Measurements from ENCODE around the gene SCUBE1. TPM values are rescaled to one million over a fixed set of nuclear protein-coding genes. Genes with fewer than 3 reads are reported as not detected.

The SCUBE1 gene
- total and polyA plus RNA-seq, 2 donors (not counting 3 experiments of a cell fraction or from before 2014, with no cell fraction given): 0.07 TPM; not detected in 1

DNA sequence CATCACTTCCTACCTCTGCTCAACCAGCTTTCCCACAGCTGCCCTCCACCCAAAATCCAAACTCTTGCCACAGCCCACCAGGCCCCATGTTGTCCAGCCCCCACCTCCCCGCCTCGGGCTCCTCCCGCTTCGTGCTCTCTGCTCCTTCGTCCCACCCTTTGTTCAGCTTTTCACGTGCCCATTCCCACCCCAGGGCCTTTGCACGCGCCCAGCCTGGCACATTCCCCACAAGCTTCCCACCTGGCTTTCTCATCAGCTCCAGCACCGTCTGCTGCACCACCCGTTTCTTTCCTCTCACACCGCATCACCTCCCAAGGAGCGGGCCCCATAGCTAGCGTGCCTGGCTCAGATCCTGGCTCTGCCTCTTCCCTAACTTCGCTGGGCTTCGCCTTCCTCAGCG lies 54.8 kb downstream of the SCUBE1 start:
- no peak for TF ChIP-seq FOS (IDR thresholded peaks at IDR 0.05; ENCODE audit: borderline replicate concordance, insufficient read depth, low read length)
- Histone ChIP-seq H4K20me1 (replicated peaks; ENCODE audit: control insufficient read depth, extremely low read depth, insufficient read depth, low read length) (no peaks in the 10 kb centered on the region), H3K9ac (replicated peaks; ENCODE audit: extremely low read depth, insufficient read depth, low read length) (no peak overlapping the region), H3K79me2 (ENCODE audit: control insufficient read depth, insufficient read depth, low read length) (no peaks in the 10 kb centered on the region), H3K36me3 (ENCODE audit: control insufficient read depth in 2 of 2, extremely low read depth in 1 of 2, insufficient read depth in 2 of 2, low read length in 2 of 2) (no peaks in the 10 kb centered on the region), H3K9me1 (replicated peaks; ENCODE audit: control insufficient read depth, extremely low read depth, insufficient read depth, low read length) (no peaks in the 10 kb centered on the region), H2AFZ (ENCODE audit: low read depth, low read length) (no peak overlapping the region), H3K9me3 (replicated peaks; ENCODE audit: control insufficient read depth, insufficient read depth, low read length) (no peaks in the 10 kb centered on the region), H3K4me2 (ENCODE audit: insufficient read depth, low read length) (no peak overlapping the region), H3K27me3 (ENCODE audit: control insufficient read depth in 2 of 2, insufficient read depth in 2 of 2, low read length in 2 of 2) (no peaks in the 10 kb centered on the region), H3K27ac (ENCODE audit: insufficient read depth, low read depth, low read length) (no peak overlapping the region), H3K4me1 (ENCODE audit: control insufficient read depth, extremely low read depth, insufficient read depth, low read length) (no peaks in the 10 kb centered on the region), H3K4me3 (replicated peaks in 1 of 3; ENCODE audit: insufficient read depth in 1 of 3, low read depth in 1 of 3, low read length in 3 of 3) (no peak overlapping the region)
- dilution Hi-C loops (cut with MboI; ENCODE audit: extremely low pct_ligation_motif_present, low sequenced_read_pairs): no loop called here
- ChIA-PET POLR2A (no interaction called here), CTCF (interaction anchor here (0.9 to 1.7 kb wide), 2 partner anchors 14 to 58 kb away, joined by 3 to 8 read pairs; no protein-coding TSS in a partner anchor)
- FAIRE-seq (no peak), DNase-seq (ENCODE audit: low read depth, low spot score) (no peak)
- intact Hi-C loops (cut with micrococcal nuclease): no loop called here
- no TSS peak for BruUV-seq (replicated peaks)

DNA sequence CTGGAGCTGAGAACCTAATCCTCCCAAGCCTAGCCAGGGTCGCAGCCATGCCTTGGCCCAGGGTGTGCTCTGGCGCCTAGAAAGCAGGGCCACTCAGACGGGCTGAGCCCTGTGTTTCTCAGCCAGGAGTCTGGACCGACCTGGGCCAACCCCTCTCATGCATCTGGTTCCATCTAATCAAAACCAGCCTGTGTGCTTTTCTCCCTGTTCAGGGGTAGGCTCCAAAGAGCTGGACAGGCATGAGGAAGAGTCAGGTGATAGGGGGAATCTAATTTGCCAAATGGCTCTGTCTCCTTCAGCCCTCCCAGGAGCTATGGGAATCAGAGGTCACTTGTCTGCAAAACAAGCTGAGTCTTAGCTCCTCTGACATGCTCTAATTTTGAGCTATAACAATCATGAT lies 55.7 kb downstream of the SCUBE1 start:
- no peak overlapping the region for H3K4me3 ChIP-seq (replicated peaks in 1 of 3; ENCODE audit: insufficient read depth in 1 of 3, low read depth in 1 of 3, low read length in 3 of 3)
- dilution Hi-C loops (cut with MboI; ENCODE audit: extremely low pct_ligation_motif_present, low sequenced_read_pairs): no loop called here
- no peak overlapping the region for H3K27ac ChIP-seq (ENCODE audit: insufficient read depth, low read depth, low read length)
- no peaks in the 10 kb centered on the region for H3K9me1 ChIP-seq (replicated peaks; ENCODE audit: control insufficient read depth, extremely low read depth, insufficient read depth, low read length)
- no peaks in the 10 kb centered on the region for H3K9me3 ChIP-seq (replicated peaks; ENCODE audit: control insufficient read depth, insufficient read depth, low read length)
- BruUV-seq (replicated peaks): no TSS peak
- no peak overlapping the region for H2AFZ ChIP-seq (ENCODE audit: low read depth, low read length)
- H3K27me3 ChIP-seq (ENCODE audit: control insufficient read depth in 2 of 2, insufficient read depth in 2 of 2, low read length in 2 of 2): no peaks in the 10 kb centered on the region
- no peak overlapping the region for H3K9ac ChIP-seq (replicated peaks; ENCODE audit: extremely low read depth, insufficient read depth, low read length)
- CTCF ChIA-PET: interaction anchor here (1.0 to 1.7 kb wide), 2 partner anchors 13 to 59 kb away, joined by 3 to 8 read pairs; no protein-coding TSS in a partner anchor
- DNase-seq (ENCODE audit: low read depth, low spot score) (no peak), FAIRE-seq (no peak)
- intact Hi-C loops (cut with micrococcal nuclease): no loop called here
- H3K79me2 ChIP-seq (ENCODE audit: control insufficient read depth, insufficient read depth, low read length): no peaks in the 10 kb centered on the region
- H4K20me1 ChIP-seq (replicated peaks; ENCODE audit: control insufficient read depth, extremely low read depth, insufficient read depth, low read length): no peaks in the 10 kb centered on the region
- H3K4me2 ChIP-seq (ENCODE audit: insufficient read depth, low read length): no peak overlapping the region
- no peaks in the 10 kb centered on the region for H3K36me3 ChIP-seq (ENCODE audit: control insufficient read depth in 2 of 2, extremely low read depth in 1 of 2, insufficient read depth in 2 of 2, low read length in 2 of 2)
- no peaks in the 10 kb centered on the region for H3K4me1 ChIP-seq (ENCODE audit: control insufficient read depth, extremely low read depth, insufficient read depth, low read length)
- POLR2A ChIA-PET: no interaction called here
- no peak for TF ChIP-seq FOS (IDR thresholded peaks at IDR 0.05; ENCODE audit: borderline replicate concordance, insufficient read depth, low read length)
- TF ChIP-seq, protein P1, sequence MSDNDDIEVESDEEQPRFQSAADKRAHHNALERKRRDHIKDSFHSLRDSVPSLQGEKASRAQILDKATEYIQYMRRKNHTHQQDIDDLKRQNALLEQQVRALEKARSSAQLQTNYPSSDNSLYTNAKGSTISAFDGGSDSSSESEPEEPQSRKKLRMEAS (IDR thresholded peaks at IDR 0.05; ENCODE audit: insufficient read depth, insufficient read length): no peak
- TF ChIP-seq, protein P2, sequence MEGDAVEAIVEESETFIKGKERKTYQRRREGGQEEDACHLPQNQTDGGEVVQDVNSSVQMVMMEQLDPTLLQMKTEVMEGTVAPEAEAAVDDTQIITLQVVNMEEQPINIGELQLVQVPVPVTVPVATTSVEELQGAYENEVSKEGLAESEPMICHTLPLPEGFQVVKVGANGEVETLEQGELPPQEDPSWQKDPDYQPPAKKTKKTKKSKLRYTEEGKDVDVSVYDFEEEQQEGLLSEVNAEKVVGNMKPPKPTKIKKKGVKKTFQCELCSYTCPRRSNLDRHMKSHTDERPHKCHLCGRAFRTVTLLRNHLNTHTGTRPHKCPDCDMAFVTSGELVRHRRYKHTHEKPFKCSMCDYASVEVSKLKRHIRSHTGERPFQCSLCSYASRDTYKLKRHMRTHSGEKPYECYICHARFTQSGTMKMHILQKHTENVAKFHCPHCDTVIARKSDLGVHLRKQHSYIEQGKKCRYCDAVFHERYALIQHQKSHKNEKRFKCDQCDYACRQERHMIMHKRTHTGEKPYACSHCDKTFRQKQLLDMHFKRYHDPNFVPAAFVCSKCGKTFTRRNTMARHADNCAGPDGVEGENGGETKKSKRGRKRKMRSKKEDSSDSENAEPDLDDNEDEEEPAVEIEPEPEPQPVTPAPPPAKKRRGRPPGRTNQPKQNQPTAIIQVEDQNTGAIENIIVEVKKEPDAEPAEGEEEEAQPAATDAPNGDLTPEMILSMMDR (IDR thresholded peaks at IDR 0.05; ENCODE audit: extremely low read depth in 1 of 2, insufficient read depth in 1 of 2, low read depth in 1 of 2, low read length in 2 of 2): no peak
- no peak for TF ChIP-seq JUN (IDR thresholded peaks at IDR 0.05; ENCODE audit: borderline replicate concordance, insufficient read depth, insufficient read length, low read depth)
- TF ChIP-seq POLR2AphosphoS5 (IDR thresholded peaks at IDR 0.05; ENCODE audit: insufficient read depth, low read depth, low read length): no peak
- TF ChIP-seq GATA2 (IDR thresholded peaks at IDR 0.05; ENCODE audit: insufficient read depth, insufficient read length, low read depth, low read length): no peak
- no peak for TF ChIP-seq POLR2A (IDR thresholded peaks at IDR 0.05; ENCODE audit: low read depth, low read length)
- TF ChIP-seq EZH2 (IDR thresholded peaks at IDR 0.05; ENCODE audit: borderline replicate concordance, low read depth, low read length, severe bottlenecking): no peak
- TF ChIP-seq MYC (IDR thresholded peaks at IDR 0.05; ENCODE audit: low read depth, low read length): no peak

Data from endothelial cell of umbilical vein (primary cell).